Endothelial cell of umbilical vein (primary cell): Measurements from ENCODE around the gene LZTS2. TPM values are rescaled to one million over a fixed set of nuclear protein-coding genes. Genes with fewer than 3 reads are reported as not detected.
A peak's percentile ranks its signal among the peaks of the same experiment; 100 is the strongest.

ENCODE experiments used
- BruUV-seq: library from RNA; stranded (reverse); fragments of 400-500 nt; replicated peaks from 2 replicates; lab custom pipeline; 2021; lab: Mats Ljungman, UMichigan
- CTCF ChIA-PET: fragments of 300-600, 350-600 bp; sonication (Branson Sonifier 250); formaldehyde crosslinking; loops from one replicate; lab custom pipeline; 2021; ENCODE audit warnings: antibody characterized with exemption, inconsistent platforms; lab: Charles Lee
- POLR2A ChIA-PET: fragments of 300-600, 350-600 bp; sonication (Branson Sonifier 250); formaldehyde crosslinking; loops from one replicate; lab custom pipeline; 2021; ENCODE audit warnings: antibody characterized with exemption, inconsistent platforms; lab: Charles Lee
- DNase-seq: peaks from one replicate; pipeline ENCODE4 v3.0.0-alpha.2; 2011; ENCODE audit warnings: low read depth, low spot score
- FAIRE-seq: peaks from 2 replicates; lab custom pipeline; 2011; peaks lifted over from hg19 to GRCh38; lab: Jason Lieb, UNC
- H2AFZ ChIP-seq: 2 replicates; pipeline ENCODE4 v1.6.0; 2012; ENCODE audit warnings: low read depth, low read length, control low read depth, inconsistent platforms
- H3K27ac ChIP-seq: 2 replicates; pipeline ENCODE4 v1.5.1; 2011; ENCODE audit warnings: low read depth, mild to moderate bottlenecking, control low read depth, low read length, moderate library complexity; ENCODE audit not compliant: insufficient read depth
- H3K27me3 ChIP-seq, 2 experiments: 2 replicates each; pipeline versions ENCODE4 v1.6.0 to v1.6.1; 2011; ENCODE audit warnings: low read length in 2 of 2, mixed read lengths in 1 of 2; ENCODE audit not compliant: control insufficient read depth in 2 of 2, insufficient read depth in 2 of 2
- H3K36me3 ChIP-seq, 2 experiments: 2 replicates in 1 of 2; 3 replicates in 1 of 2; pipeline ENCODE4 v1.5.1; 2011; ENCODE audit warnings: low read length in 2 of 2, mild to moderate bottlenecking in 1 of 2, moderate library complexity in 1 of 2; ENCODE audit not compliant: control insufficient read depth in 2 of 2, insufficient read depth in 2 of 2; ENCODE audit errors: extremely low read depth in 1 of 2
- H3K4me1 ChIP-seq: 3 replicates; pipeline ENCODE4 v1.5.1; 2011; ENCODE audit warnings: mild to moderate bottlenecking, low read length; ENCODE audit not compliant: control insufficient read depth, insufficient read depth; ENCODE audit errors: extremely low read depth
- H3K4me2 ChIP-seq: 2 replicates; pipeline ENCODE4 v1.6.1; 2011; ENCODE audit warnings: low read length, control low read depth, mixed read lengths; ENCODE audit not compliant: insufficient read depth
- H3K4me3 ChIP-seq, 3 experiments: fragments of 200-600 bp in 1 of 3; sonication (generic), shearing (Covaris generic) in 1 of 3; replicated peaks in 1 of 3; 2 replicates each; pipeline ENCODE4 v1.5.1; 2011 to 2016; ENCODE audit warnings: control low read depth in 3 of 3, low read length in 3 of 3, mild to moderate bottlenecking in 2 of 3, inconsistent platforms in 1 of 3, low read depth in 1 of 3, moderate library complexity in 1 of 3; ENCODE audit not compliant: insufficient read depth in 1 of 3
- H3K79me2 ChIP-seq: 2 replicates; pipeline ENCODE4 v1.6.0; 2012; ENCODE audit warnings: low read length, inconsistent platforms; ENCODE audit not compliant: control insufficient read depth, insufficient read depth
- H3K9ac ChIP-seq: replicated peaks from 2 replicates; pipeline ENCODE3; 2011; ENCODE audit warnings: low read length, control low read depth; ENCODE audit not compliant: insufficient read depth; ENCODE audit errors: extremely low read depth
- H3K9me1 ChIP-seq: replicated peaks from 3 replicates; pipeline ENCODE4 v1.6.0; 2011; ENCODE audit warnings: mild to moderate bottlenecking, low read length; ENCODE audit not compliant: control insufficient read depth, insufficient read depth; ENCODE audit errors: extremely low read depth
- H3K9me3 ChIP-seq: replicated peaks from 2 replicates; pipeline ENCODE4 v1.5.1; 2012; ENCODE audit warnings: low read length, inconsistent platforms; ENCODE audit not compliant: control insufficient read depth, insufficient read depth
- H4K20me1 ChIP-seq: replicated peaks from 2 replicates; pipeline ENCODE3; 2011; ENCODE audit warnings: mild to moderate bottlenecking, low read length; ENCODE audit not compliant: control insufficient read depth, insufficient read depth; ENCODE audit errors: extremely low read depth
- CTCF ChIP-seq, 2 donors: IDR thresholded peaks; 1 replicate in 1 of 2; 2 replicates in 1 of 2; pipeline ENCODE4 v1.5.1; 2011; ENCODE audit warnings: low read length in 2 of 2, mild to moderate bottlenecking in 2 of 2, moderate library complexity in 2 of 2, control low read depth in 1 of 2, inconsistent platforms in 1 of 2, low read depth in 1 of 2; ENCODE audit not compliant: insufficient read depth in 1 of 2; ENCODE audit errors: extremely low read depth in 1 of 2
- EZH2 ChIP-seq: IDR thresholded peaks from 2 replicates; pipeline ENCODE4 v1.6.1; 2012; ENCODE audit warnings: borderline replicate concordance, low read depth, mild to moderate bottlenecking, moderate library complexity, low read length, inconsistent platforms; ENCODE audit not compliant: severe bottlenecking
- dilution Hi-C: fragments of 300-500 bp; cut with MboI; formaldehyde crosslinking; loops from one replicate; pipeline ENCODE4 v1.15.0; 2019; ENCODE audit warnings: low sequenced_read_pairs; ENCODE audit not compliant: extremely low pct_ligation_motif_present
- intact Hi-C: fragments of 100-400 bp; cut with micrococcal nuclease; formaldehyde crosslinking; loops from one replicate; pipeline ENCODE4 v1.10.0; 2022
- polyA plus RNA-seq, 4 experiments: library from polyadenylated mRNA; depleted of rRNA in 3 of 4; stranded (reverse) in 3 of 4; unstranded in 1 of 4; fragments of >200 nt; gene quantifications; 2 replicates each; pipeline versions ENCODE4 v1.2.1 to v1.2.3, GENCODE V29; 2011 to 2012; ENCODE audit warnings: missing spikeins in 1 of 4
- total RNA-seq: library from RNA; stranded (reverse); gene quantifications from 2 replicates; pipeline ENCODE4 v1.2.3, GENCODE V29; 2021

The LZTS2 gene
- total and polyA plus RNA-seq, 2 donors (not counting 3 experiments of a cell fraction or from before 2014, with no cell fraction given), result 70.8 to 79.5 TPM

- Histone ChIP-seq H3K4me3 (peak overlapping the region; percentile 45 to 52 (median 49)), H3K27ac (peak overlapping the region; percentile 86), H3K27me3 (no peaks in the 10 kb centered on the region), H3K36me3 (peaks cover 3 to 4% of the 10 kb centered on the region in 2 experiments), H4K20me1 (no peaks in the 10 kb centered on the region), H3K9me3 (no peaks in the 10 kb centered on the region), H3K79me2 (peaks cover 24% of the 10 kb centered on the region), H3K9me1 (no peaks in the 10 kb centered on the region), H3K4me2 (peak overlapping the region; percentile 6), H3K4me1 (peaks cover 33% of the 10 kb centered on the region), H2AFZ (peak overlapping the region; percentile 87), H3K9ac (peak overlapping the region; percentile 84)
- peak; percentile 86 for FAIRE-seq
- peak; percentile 71 for DNase-seq
- dilution Hi-C loops (no loop called here), intact Hi-C loops (loop anchor here (1.0 to 2.0 kb wide), 2 partner anchors 16 to 63 kb away; partner anchors contain the start of gene KAZALD1)
- POLR2A ChIA-PET, result no interaction called here
- BruUV-seq, result no TSS peak
- CTCF ChIA-PET, result interaction anchor here (0.5 to 12.6 kb wide), 13 partner anchors 10 to 145 kb away, joined by 3 to 254 read pairs (median 4); partner anchors contain the start of genes MRPL43, PDZD7, SEMA4G and SFXN3
- TF ChIP-seq CTCF (IDR thresholded peaks at IDR 0.05; ENCODE audit: extremely low read depth in 1 of 2, insufficient read depth in 1 of 2, low read depth in 1 of 2, low read length in 2 of 2), result peak; percentile 93 to 95
- no peak for TF ChIP-seq EZH2
Observed at GRCh38 chr10:100997360-100998182, 2.0 kb upstream of the LZTS2 start.
